Measurements from ENCODE around the gene MMP3.

DNA sequence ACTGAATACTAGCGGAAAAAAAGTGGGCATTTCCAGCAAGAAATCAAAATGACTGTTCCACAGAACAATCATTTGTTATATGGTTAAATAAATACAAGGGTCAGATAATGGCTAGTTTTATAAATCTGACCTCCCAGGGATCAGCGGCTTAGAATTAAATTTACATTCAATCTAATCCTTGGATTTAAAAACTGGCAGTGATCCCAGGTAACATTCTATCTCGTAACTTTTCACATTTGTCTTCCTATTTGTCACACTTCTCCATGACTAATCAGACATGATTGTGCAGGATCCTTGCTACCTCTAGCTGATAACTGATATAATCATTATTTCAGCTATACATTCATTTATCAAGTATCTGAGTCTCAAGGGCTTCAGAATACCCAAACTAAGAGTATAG lies 2.9 kb upstream of the MMP3 start:
- TF ChIP-seq, protein P1, sequence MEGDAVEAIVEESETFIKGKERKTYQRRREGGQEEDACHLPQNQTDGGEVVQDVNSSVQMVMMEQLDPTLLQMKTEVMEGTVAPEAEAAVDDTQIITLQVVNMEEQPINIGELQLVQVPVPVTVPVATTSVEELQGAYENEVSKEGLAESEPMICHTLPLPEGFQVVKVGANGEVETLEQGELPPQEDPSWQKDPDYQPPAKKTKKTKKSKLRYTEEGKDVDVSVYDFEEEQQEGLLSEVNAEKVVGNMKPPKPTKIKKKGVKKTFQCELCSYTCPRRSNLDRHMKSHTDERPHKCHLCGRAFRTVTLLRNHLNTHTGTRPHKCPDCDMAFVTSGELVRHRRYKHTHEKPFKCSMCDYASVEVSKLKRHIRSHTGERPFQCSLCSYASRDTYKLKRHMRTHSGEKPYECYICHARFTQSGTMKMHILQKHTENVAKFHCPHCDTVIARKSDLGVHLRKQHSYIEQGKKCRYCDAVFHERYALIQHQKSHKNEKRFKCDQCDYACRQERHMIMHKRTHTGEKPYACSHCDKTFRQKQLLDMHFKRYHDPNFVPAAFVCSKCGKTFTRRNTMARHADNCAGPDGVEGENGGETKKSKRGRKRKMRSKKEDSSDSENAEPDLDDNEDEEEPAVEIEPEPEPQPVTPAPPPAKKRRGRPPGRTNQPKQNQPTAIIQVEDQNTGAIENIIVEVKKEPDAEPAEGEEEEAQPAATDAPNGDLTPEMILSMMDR (IDR thresholded peaks at IDR 0.05; ENCODE audit: poor library complexity) = no peak
- no peak for TF ChIP-seq EZH2 (IDR thresholded peaks at IDR 0.05; ENCODE audit: borderline replicate concordance)

Data from hepatocyte (in vitro differentiated cells).